ENCODE measurements around the gene PRKAG2. TPM values are rescaled to one million over a fixed set of nuclear protein-coding genes. Genes with fewer than 3 reads are reported as not detected.

The PRKAG2 gene
- polyA plus RNA-seq, 1 of the 3 experiments (the other 2 are of a cell fraction) = 51.6 TPM

DNA sequence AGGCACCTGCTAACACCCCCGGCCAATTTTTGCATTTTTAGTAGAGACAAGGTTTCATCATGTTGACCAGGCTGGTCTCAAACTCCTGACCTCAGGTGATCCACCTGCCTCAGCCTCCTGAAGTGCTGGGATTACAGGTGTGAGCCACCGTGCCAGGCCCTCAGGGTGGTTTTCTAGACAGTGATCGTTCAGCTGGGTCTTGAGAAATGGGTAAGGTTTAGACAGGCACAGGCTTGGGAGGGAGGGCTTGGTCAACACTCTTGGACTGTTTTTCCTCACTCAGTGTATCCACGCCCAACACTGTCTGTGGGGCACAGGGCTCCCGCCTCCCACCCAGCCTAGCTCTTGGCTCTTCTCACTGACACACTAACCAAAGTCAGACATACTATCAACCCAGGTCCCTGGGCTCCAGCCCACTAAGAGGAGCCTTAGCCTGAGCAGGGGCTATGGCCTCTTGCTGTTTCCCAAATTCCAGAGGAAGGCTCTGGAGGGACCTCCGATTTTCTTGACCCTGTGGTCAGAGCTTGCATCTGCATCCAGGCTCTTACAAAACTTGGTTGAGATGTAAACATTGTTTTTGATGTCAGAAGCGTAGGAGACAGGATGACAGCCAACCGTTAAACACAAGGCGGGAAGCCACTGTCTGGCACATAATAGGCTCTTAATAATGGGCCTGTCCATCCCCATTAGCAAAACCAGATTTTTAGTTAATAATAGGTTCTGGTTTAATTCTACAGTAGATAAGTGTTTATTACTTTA, 143.9 kb downstream of the PRKAG2 start:
- peaks cover 19% of the 10 kb centered on the region in 2 experiments; a peak in 3 of 4 replicates for H3K4me1 ChIP-seq (ENCODE audit: control insufficient read depth in 1 of 2, insufficient read depth in 2 of 2, low read depth in 1 of 2, low read length in 1 of 2)

More for the DNA sequence above, 143.9 kb downstream of the PRKAG2 start:
- Histone ChIP-seq H3F3A (replicated peaks; ENCODE audit: insufficient read depth) (peaks cover 9% of the 10 kb centered on the region), H3K27ac (ENCODE audit: low read depth in 2 of 2, low read length in 1 of 2) (no peak overlapping the region), H3K9me3 (no peaks in the 10 kb centered on the region), H3K4me3 (ENCODE audit: low read depth in 2 of 2, low read length in 1 of 2) (no peak overlapping the region), H3K4me2 (no peak overlapping the region), H3K27me3 (ENCODE audit: insufficient read depth) (no peaks in the 10 kb centered on the region), H4K20me1 (ENCODE audit: insufficient read depth) (no peaks in the 10 kb centered on the region), H3K36me3 (replicated peaks in 1 of 2; ENCODE audit: control insufficient read depth in 1 of 2, insufficient read depth in 2 of 2, low read length in 1 of 2) (no peaks in the 10 kb centered on the region), H3K9me2 (no peaks in the 10 kb centered on the region), H3K79me2 (ENCODE audit: insufficient read depth) (no peaks in the 10 kb centered on the region), H3K9ac (no peak overlapping the region), H2AFZ (ENCODE audit: low read depth) (no peak overlapping the region)
- WGBS (ENCODE audit: low lambda C conversion rate) = 92% methylated on average over 9 of the region's 9 CpGs
- no peak for DNase-seq
- no peak for TF ChIP-seq RFX5 (IDR thresholded peaks at IDR 0.05; ENCODE audit: low read length)
- TF ChIP-seq TEAD4 (IDR thresholded peaks at IDR 0.05; ENCODE audit: borderline replicate concordance, insufficient read depth) = no peak
- TF ChIP-seq SMC3 (IDR thresholded peaks at IDR 0.05; ENCODE audit: low read depth, low read length) = no peak
- TF ChIP-seq TAF1 (IDR thresholded peaks at IDR 0.05; ENCODE audit: borderline replicate concordance, low read depth, low read length) = no peak
- TF ChIP-seq, protein P1, sequence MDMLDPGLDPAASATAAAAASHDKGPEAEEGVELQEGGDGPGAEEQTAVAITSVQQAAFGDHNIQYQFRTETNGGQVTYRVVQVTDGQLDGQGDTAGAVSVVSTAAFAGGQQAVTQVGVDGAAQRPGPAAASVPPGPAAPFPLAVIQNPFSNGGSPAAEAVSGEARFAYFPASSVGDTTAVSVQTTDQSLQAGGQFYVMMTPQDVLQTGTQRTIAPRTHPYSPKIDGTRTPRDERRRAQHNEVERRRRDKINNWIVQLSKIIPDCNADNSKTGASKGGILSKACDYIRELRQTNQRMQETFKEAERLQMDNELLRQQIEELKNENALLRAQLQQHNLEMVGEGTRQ (IDR thresholded peaks at IDR 0.05; ENCODE audit: borderline replicate concordance, low read depth, low read length) = no peak
- TF ChIP-seq ELF1 (IDR thresholded peaks at IDR 0.05) = no peak
- TF ChIP-seq, protein P2, sequence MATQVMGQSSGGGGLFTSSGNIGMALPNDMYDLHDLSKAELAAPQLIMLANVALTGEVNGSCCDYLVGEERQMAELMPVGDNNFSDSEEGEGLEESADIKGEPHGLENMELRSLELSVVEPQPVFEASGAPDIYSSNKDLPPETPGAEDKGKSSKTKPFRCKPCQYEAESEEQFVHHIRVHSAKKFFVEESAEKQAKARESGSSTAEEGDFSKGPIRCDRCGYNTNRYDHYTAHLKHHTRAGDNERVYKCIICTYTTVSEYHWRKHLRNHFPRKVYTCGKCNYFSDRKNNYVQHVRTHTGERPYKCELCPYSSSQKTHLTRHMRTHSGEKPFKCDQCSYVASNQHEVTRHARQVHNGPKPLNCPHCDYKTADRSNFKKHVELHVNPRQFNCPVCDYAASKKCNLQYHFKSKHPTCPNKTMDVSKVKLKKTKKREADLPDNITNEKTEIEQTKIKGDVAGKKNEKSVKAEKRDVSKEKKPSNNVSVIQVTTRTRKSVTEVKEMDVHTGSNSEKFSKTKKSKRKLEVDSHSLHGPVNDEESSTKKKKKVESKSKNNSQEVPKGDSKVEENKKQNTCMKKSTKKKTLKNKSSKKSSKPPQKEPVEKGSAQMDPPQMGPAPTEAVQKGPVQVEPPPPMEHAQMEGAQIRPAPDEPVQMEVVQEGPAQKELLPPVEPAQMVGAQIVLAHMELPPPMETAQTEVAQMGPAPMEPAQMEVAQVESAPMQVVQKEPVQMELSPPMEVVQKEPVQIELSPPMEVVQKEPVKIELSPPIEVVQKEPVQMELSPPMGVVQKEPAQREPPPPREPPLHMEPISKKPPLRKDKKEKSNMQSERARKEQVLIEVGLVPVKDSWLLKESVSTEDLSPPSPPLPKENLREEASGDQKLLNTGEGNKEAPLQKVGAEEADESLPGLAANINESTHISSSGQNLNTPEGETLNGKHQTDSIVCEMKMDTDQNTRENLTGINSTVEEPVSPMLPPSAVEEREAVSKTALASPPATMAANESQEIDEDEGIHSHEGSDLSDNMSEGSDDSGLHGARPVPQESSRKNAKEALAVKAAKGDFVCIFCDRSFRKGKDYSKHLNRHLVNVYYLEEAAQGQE (IDR thresholded peaks at IDR 0.05; ENCODE audit: low read depth, low read length) = no peak
- no peak for TF ChIP-seq POLR2AphosphoS5 (IDR thresholded peaks at IDR 0.05; ENCODE audit: low read depth, low read length)
- TF ChIP-seq EP300 (IDR thresholded peaks at IDR 0.05; ENCODE audit: borderline replicate concordance in 1 of 2, low read depth in 1 of 2, low read length in 1 of 2) = no peak
- no peak for TF ChIP-seq FOSL2 (IDR thresholded peaks at IDR 0.05; ENCODE audit: borderline replicate concordance, low read depth)
- no peak for TF ChIP-seq FOXJ3 (CRISPR knock-in tag; IDR thresholded peaks at IDR 0.05)
- TF ChIP-seq, protein P3, sequence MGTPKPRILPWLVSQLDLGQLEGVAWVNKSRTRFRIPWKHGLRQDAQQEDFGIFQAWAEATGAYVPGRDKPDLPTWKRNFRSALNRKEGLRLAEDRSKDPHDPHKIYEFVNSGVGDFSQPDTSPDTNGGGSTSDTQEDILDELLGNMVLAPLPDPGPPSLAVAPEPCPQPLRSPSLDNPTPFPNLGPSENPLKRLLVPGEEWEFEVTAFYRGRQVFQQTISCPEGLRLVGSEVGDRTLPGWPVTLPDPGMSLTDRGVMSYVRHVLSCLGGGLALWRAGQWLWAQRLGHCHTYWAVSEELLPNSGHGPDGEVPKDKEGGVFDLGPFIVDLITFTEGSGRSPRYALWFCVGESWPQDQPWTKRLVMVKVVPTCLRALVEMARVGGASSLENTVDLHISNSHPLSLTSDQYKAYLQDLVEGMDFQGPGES (IDR thresholded peaks at IDR 0.05; ENCODE audit: low read depth, low read length) = no peak
- TF ChIP-seq, protein P4, sequence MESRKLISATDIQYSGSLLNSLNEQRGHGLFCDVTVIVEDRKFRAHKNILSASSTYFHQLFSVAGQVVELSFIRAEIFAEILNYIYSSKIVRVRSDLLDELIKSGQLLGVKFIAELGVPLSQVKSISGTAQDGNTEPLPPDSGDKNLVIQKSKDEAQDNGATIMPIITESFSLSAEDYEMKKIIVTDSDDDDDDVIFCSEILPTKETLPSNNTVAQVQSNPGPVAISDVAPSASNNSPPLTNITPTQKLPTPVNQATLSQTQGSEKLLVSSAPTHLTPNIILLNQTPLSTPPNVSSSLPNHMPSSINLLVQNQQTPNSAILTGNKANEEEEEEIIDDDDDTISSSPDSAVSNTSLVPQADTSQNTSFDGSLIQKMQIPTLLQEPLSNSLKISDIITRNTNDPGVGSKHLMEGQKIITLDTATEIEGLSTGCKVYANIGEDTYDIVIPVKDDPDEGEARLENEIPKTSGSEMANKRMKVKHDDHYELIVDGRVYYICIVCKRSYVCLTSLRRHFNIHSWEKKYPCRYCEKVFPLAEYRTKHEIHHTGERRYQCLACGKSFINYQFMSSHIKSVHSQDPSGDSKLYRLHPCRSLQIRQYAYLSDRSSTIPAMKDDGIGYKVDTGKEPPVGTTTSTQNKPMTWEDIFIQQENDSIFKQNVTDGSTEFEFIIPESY (IDR thresholded peaks at IDR 0.05; ENCODE audit: borderline replicate concordance, low read depth) = no peak
- POLR2A ChIA-PET = interaction anchor here (0.5 kb wide), 1 partner anchor 50 kb away, joined by 3 read pairs; no protein-coding TSS in a partner anchor
- CTCF ChIA-PET = interaction anchor here (0.7 to 5.8 kb wide), 5 partner anchors 7 to 49 kb away, joined by 3 to 26 read pairs (median 5); no protein-coding TSS in a partner anchor
